ENCODE data around the gene CACNA2D4. TPM values are rescaled to one million over a fixed set of nuclear protein-coding genes. Genes with fewer than 3 reads are reported as not detected.

The CACNA2D4 gene
- total and polyA plus RNA-seq, 2 donors (not counting 1 experiment from before 2014, with no cell fraction given) = 0.68 to 0.99 TPM

DNA sequence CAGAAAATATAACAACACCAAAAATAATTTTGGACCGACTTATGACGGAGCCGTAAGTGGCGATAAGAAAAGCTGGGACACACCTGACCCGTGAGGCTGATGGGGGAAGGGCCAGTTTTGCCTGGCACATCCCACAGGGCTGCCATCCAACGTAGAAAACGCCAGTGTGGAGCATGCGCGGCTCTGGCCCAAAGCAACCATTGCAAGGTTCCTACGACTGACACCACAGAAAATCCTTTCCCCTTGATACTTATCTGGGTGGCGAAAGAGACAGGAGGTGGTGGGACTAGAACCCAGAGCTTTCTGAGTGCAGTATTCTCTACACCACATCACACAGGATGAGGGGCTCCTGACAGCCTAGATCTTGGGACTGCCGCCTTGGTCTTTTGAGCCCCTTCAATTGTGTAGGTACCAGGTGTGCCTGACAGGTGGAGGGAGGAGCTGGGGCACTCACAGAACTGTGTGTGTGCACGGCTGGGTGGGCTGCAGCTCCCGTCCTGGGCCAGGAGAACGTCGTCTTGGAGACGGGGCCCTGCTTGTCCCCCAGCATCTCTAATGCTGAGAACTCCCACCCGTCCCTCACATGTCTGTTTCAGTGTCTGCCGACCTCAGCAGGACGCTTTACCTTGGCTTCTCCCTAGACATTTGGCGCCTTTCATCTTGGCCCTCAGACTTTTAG lies 17.4 kb upstream of the CACNA2D4 start:
- Histone ChIP-seq H3K27me3 (ENCODE audit: control insufficient read depth, insufficient read depth, low read length) (no peaks in the 10 kb centered on the region), H3K27ac (ENCODE audit: insufficient read depth, low read length) (no peak overlapping the region), H3K4me3 (replicated peaks in 1 of 4; ENCODE audit: control extremely low read depth in 1 of 4, insufficient read depth in 1 of 4, low read depth in 3 of 4, low read length in 4 of 4) (no peak overlapping the region), H3K36me3 (ENCODE audit: control insufficient read depth, insufficient read depth, low read length) (no peaks in the 10 kb centered on the region), H2AFZ (ENCODE audit: low read length) (no peak overlapping the region), H3K9ac (ENCODE audit: insufficient read depth, low read length) (no peak overlapping the region), H3K9me3 (ENCODE audit: control insufficient read depth, insufficient read depth, low read depth, low read length) (no peaks in the 10 kb centered on the region), H3K79me2 (ENCODE audit: control insufficient read depth, insufficient read depth, low read length) (no peaks in the 10 kb centered on the region), H3K4me1 (ENCODE audit: control insufficient read depth, extremely low read depth, insufficient read depth, low read length) (peaks cover 7% of the 10 kb centered on the region), H3K4me2 (ENCODE audit: extremely low read depth, insufficient read depth, low read length) (no peak overlapping the region), H4K20me1 (ENCODE audit: control insufficient read depth, extremely low read depth, insufficient read depth, low read length) (no peaks in the 10 kb centered on the region)
- DNase-seq (ENCODE audit: low read depth in 2 of 2) = no peak
- TF ChIP-seq, protein P1, sequence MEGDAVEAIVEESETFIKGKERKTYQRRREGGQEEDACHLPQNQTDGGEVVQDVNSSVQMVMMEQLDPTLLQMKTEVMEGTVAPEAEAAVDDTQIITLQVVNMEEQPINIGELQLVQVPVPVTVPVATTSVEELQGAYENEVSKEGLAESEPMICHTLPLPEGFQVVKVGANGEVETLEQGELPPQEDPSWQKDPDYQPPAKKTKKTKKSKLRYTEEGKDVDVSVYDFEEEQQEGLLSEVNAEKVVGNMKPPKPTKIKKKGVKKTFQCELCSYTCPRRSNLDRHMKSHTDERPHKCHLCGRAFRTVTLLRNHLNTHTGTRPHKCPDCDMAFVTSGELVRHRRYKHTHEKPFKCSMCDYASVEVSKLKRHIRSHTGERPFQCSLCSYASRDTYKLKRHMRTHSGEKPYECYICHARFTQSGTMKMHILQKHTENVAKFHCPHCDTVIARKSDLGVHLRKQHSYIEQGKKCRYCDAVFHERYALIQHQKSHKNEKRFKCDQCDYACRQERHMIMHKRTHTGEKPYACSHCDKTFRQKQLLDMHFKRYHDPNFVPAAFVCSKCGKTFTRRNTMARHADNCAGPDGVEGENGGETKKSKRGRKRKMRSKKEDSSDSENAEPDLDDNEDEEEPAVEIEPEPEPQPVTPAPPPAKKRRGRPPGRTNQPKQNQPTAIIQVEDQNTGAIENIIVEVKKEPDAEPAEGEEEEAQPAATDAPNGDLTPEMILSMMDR (conservative IDR thresholded peaks at IDR 0.05 in 1 of 2, IDR thresholded peaks at IDR 0.05 in 1 of 2; ENCODE audit: low read depth in 1 of 2, low read length in 2 of 2) = no peak
- TF ChIP-seq EZH2 (IDR thresholded peaks at IDR 0.05; ENCODE audit: low read length, missing control alignments) = no peak

DNA sequence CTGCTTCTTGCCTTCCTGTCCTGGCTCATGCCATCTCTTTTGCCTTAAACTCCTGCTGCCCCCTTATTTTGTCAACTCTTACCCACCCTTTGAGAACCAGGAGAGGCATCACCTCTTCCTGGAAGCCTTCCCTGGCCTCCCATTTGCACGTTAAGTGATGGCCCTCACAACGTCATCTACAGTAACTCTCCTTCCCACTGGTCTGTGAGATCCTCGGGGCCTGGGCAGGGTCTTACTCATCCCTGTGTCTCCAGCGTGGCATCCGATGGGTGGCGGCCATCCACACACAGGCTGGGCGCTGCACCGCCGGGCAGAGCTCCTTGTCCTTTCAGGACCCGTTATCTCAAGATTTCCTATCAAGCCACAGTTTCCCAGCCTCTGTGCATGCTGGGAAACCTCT lies 16.8 kb upstream of the CACNA2D4 start:
- Histone ChIP-seq H3K79me2 (ENCODE audit: control insufficient read depth, insufficient read depth, low read length) (no peaks in the 10 kb centered on the region), H3K4me3 (replicated peaks in 1 of 4; ENCODE audit: control extremely low read depth in 1 of 4, insufficient read depth in 1 of 4, low read depth in 3 of 4, low read length in 4 of 4) (no peak overlapping the region), H3K36me3 (ENCODE audit: control insufficient read depth, insufficient read depth, low read length) (no peaks in the 10 kb centered on the region), H3K9ac (ENCODE audit: insufficient read depth, low read length) (no peak overlapping the region), H3K27me3 (ENCODE audit: control insufficient read depth, insufficient read depth, low read length) (no peaks in the 10 kb centered on the region), H4K20me1 (ENCODE audit: control insufficient read depth, extremely low read depth, insufficient read depth, low read length) (no peaks in the 10 kb centered on the region), H2AFZ (ENCODE audit: low read length) (no peak overlapping the region), H3K27ac (ENCODE audit: insufficient read depth, low read length) (no peak overlapping the region), H3K4me2 (ENCODE audit: extremely low read depth, insufficient read depth, low read length) (no peak overlapping the region), H3K9me3 (ENCODE audit: control insufficient read depth, insufficient read depth, low read depth, low read length) (no peaks in the 10 kb centered on the region), H3K4me1 (ENCODE audit: control insufficient read depth, extremely low read depth, insufficient read depth, low read length) (peaks cover 7% of the 10 kb centered on the region)
- DNase-seq (ENCODE audit: low read depth in 2 of 2) = no peak
- TF ChIP-seq EZH2 (IDR thresholded peaks at IDR 0.05; ENCODE audit: low read length, missing control alignments) = no peak
- TF ChIP-seq, protein P1 (conservative IDR thresholded peaks at IDR 0.05 in 1 of 2, IDR thresholded peaks at IDR 0.05 in 1 of 2; ENCODE audit: low read depth in 1 of 2, low read length in 2 of 2) = no peak

DNA sequence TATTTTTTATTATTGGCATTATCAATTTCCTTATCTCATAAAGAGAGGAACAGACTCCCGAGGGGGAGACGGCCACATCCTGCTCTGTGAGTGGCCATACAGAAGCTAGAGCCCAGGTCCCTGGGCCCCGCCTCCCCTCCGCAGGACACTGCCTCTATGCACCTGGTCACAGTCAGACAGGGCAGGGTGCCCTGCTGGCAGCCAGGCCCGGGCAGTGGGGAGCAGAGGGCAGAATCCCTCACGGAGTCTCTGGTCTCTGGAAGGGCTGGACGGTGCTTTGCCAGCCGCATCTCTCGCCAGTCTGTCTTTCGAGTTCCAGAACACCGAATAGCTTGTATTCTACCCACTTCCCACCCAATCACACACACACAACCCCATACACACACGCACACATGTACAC lies 16.4 kb upstream of the CACNA2D4 start:
- no peak overlapping the region for H3K9ac ChIP-seq (ENCODE audit: insufficient read depth, low read length)
- no peak overlapping the region for H3K4me2 ChIP-seq (ENCODE audit: extremely low read depth, insufficient read depth, low read length)
- no peaks in the 10 kb centered on the region for H3K27me3 ChIP-seq (ENCODE audit: control insufficient read depth, insufficient read depth, low read length)
- no peaks in the 10 kb centered on the region for H3K79me2 ChIP-seq (ENCODE audit: control insufficient read depth, insufficient read depth, low read length)
- no peaks in the 10 kb centered on the region for H3K9me3 ChIP-seq (ENCODE audit: control insufficient read depth, insufficient read depth, low read depth, low read length)
- H2AFZ ChIP-seq (ENCODE audit: low read length) = no peak overlapping the region
- no peak for DNase-seq (ENCODE audit: low read depth in 2 of 2)
- H4K20me1 ChIP-seq (ENCODE audit: control insufficient read depth, extremely low read depth, insufficient read depth, low read length) = no peaks in the 10 kb centered on the region
- TF ChIP-seq, protein P1 (conservative IDR thresholded peaks at IDR 0.05 in 1 of 2, IDR thresholded peaks at IDR 0.05 in 1 of 2; ENCODE audit: low read depth in 1 of 2, low read length in 2 of 2) = no peak
- TF ChIP-seq EZH2 (IDR thresholded peaks at IDR 0.05; ENCODE audit: low read length, missing control alignments) = no peak
- no peaks in the 10 kb centered on the region for H3K36me3 ChIP-seq (ENCODE audit: control insufficient read depth, insufficient read depth, low read length)
- H3K27ac ChIP-seq (ENCODE audit: insufficient read depth, low read length) = no peak overlapping the region
- no peak overlapping the region for H3K4me3 ChIP-seq (replicated peaks in 1 of 4; ENCODE audit: control extremely low read depth in 1 of 4, insufficient read depth in 1 of 4, low read depth in 3 of 4, low read length in 4 of 4)
- H3K4me1 ChIP-seq (ENCODE audit: control insufficient read depth, extremely low read depth, insufficient read depth, low read length) = peaks cover 7% of the 10 kb centered on the region
